RPMI7951 (cell line): ENCODE data around the gene SPINK6. TPM values are rescaled to one million over a fixed set of nuclear protein-coding genes. Genes with fewer than 3 reads are reported as not detected.

ENCODE experiments used
- DNase-seq: peaks from one replicate; pipeline ENCODE4 v3.0.0-alpha.2; 2012; ENCODE audit warnings: low read depth
- total RNA-seq: library from RNA; depleted of rRNA; stranded (reverse); fragments of >200 nt; shearing (Covaris generic); gene quantifications from 2 replicates; pipeline ENCODE4 v1.2.3, GENCODE V29; 2014; rRNA removed

SPINK6 gene
- total RNA-seq, 1 experiment from 2014 or later = not detected

- no peak for DNase-seq
Measured at GRCh38 chr5:148224117-148224742, 21.4 kb downstream of the SPINK6 start.

GRCh38 chr5:148228392-148228984 lies 25.6 kb downstream of the SPINK6 start:
- no peak for DNase-seq

- no peak for DNase-seq
Measured at GRCh38 chr5:148229840-148230239, 27.0 kb downstream of the SPINK6 start.

GRCh38 chr5:148230240-148230639 lies 27.4 kb downstream of the SPINK6 start:
- DNase-seq = no peak

- no peak for DNase-seq
Measured at GRCh38 chr5:148237785-148238417, 35.1 kb downstream of the SPINK6 start.

- DNase-seq = no peak
Measured at GRCh38 chr5:148238418-148238794, 35.6 kb downstream of the SPINK6 start, which contains the start of gene MARCOL. MARCOL (plus strand) TSS chr5:148238525; CDS start chr5:148238598, 73 bp downstream.

- DNase-seq = no peak
Measured at GRCh38 chr5:148248894-148249293, 46.1 kb downstream of the SPINK6 start.

GRCh38 chr5:148255456-148255855 lies 52.6 kb downstream of the SPINK6 start:
- no peak for DNase-seq

- no peak for DNase-seq
Measured at GRCh38 chr5:148259288-148259687, 56.4 kb downstream of the SPINK6 start.

GRCh38 chr5:148261221-148261620 lies 58.4 kb downstream of the SPINK6 start:
- no peak for DNase-seq

Other genes starting within 250 kb of the SPINK6 start
- not detected in 2 replicates for gene SPINK5, start 139.1 kb upstream of the SPINK6 start, total RNA-seq
- gene SPINK14, start 34.5 kb upstream of the SPINK6 start, total RNA-seq = not detected in 2 replicates
- not detected in 2 replicates for gene MARCOL, start 35.5 kb downstream of the SPINK6 start, total RNA-seq
- not detected in 2 replicates for gene SPINK13, start 65.8 kb downstream of the SPINK6 start, total RNA-seq
- gene SPINK7, start 109.4 kb downstream of the SPINK6 start, total RNA-seq = not detected in 2 replicates
- not detected in 2 replicates for gene SPINK9, start 132.5 kb downstream of the SPINK6 start, total RNA-seq
- gene FBXO38, start 180.9 kb downstream of the SPINK6 start, total RNA-seq = 24.7 and 31.8 TPM in 2 replicates